ENCODE data around the gene NCAPH2. TPM values are rescaled to one million over a fixed set of nuclear protein-coding genes. Genes with fewer than 3 reads are reported as not detected.

The NCAPH2 gene
- total and polyA plus RNA-seq, 9 of the 15 experiments (the other 6 are each of a cell fraction or from before 2014, with no cell fraction given), result 3.6 to 88.6 (median 32.4) TPM

GRCh38 chr22:50526108-50526833 is 18.2 kb downstream of the NCAPH2 start (continued):
- TF ChIP-seq MITF (IDR thresholded peaks at IDR 0.05), result no peak
- TF ChIP-seq THRAP3 (IDR thresholded peaks at IDR 0.05; ENCODE audit: borderline replicate concordance), result no peak
- no peak for TF ChIP-seq FOXP1 (CRISPR knock-in tag; IDR thresholded peaks at IDR 0.05)
- no peak for TF ChIP-seq ZNF449 (CRISPR knock-in tag; IDR thresholded peaks at IDR 0.05)
- TF ChIP-seq PCBP1 (IDR thresholded peaks at IDR 0.05; ENCODE audit: low read depth, low read length, poor library complexity, severe bottlenecking), result no peak
- no peak for TF ChIP-seq ZC3H11A (IDR thresholded peaks at IDR 0.05; ENCODE audit: low read depth, low read length)
- no peak for TF ChIP-seq ZNF57 (CRISPR knock-in tag; IDR thresholded peaks at IDR 0.05)
- TF ChIP-seq SRSF7 (optimal IDR thresholded peaks at IDR 0.05; ENCODE audit: low read depth, low read length), result no peak
- peak; percentile 5; the same call in 1 of the 2 replicates for TF ChIP-seq EP400 (IDR thresholded peaks at IDR 0.05)
- TF ChIP-seq RFX1 (IDR thresholded peaks at IDR 0.05), result no peak
- no peak for TF ChIP-seq MEIS2 (IDR thresholded peaks at IDR 0.05; ENCODE audit: partially characterized antibody)
- no peak for TF ChIP-seq POU5F1 (IDR thresholded peaks at IDR 0.05; ENCODE audit: borderline replicate concordance, low read depth, low read length, partially characterized antibody)
- no peak for TF ChIP-seq CBX1 (IDR thresholded peaks at IDR 0.05; ENCODE audit: low read depth)
- TF ChIP-seq ZBTB12 (CRISPR knock-in tag; IDR thresholded peaks at IDR 0.05), result 0 out of 2 replicates have a peak, but pooled peaks have one; percentile 8
- TF ChIP-seq ZNF79 (CRISPR knock-in tag; IDR thresholded peaks at IDR 0.05; ENCODE audit: low read depth), result no peak
- TF ChIP-seq MTA2 (IDR thresholded peaks at IDR 0.05; ENCODE audit: low read depth), result no peak
- no peak for TF ChIP-seq WHSC1 (IDR thresholded peaks at IDR 0.05; ENCODE audit: low read length)
- no peak for TF ChIP-seq TCF7 (IDR thresholded peaks at IDR 0.05; ENCODE audit: borderline replicate concordance)
- TF ChIP-seq TOE1 (IDR thresholded peaks at IDR 0.05; ENCODE audit: borderline replicate concordance), result no peak
- TF ChIP-seq TOE1 (CRISPR knock-in tag; IDR thresholded peaks at IDR 0.05; ENCODE audit: borderline replicate concordance, low read depth), result no peak
- no peak for TF ChIP-seq ZNF347 (CRISPR knock-in tag; IDR thresholded peaks at IDR 0.05; ENCODE audit: low read depth)
- no peak for TF ChIP-seq ZFPM2 (CRISPR knock-in tag; IDR thresholded peaks at IDR 0.05)
- TF ChIP-seq ARID3A (IDR thresholded peaks at IDR 0.05; ENCODE audit: borderline replicate concordance, low read depth, low read length), result no peak
- TF ChIP-seq CXXC5 (CRISPR knock-in tag; IDR thresholded peaks at IDR 0.05), result peak; percentile 43
